ENCODE results near the gene GLIS1.

The GLIS1 gene

DNA sequence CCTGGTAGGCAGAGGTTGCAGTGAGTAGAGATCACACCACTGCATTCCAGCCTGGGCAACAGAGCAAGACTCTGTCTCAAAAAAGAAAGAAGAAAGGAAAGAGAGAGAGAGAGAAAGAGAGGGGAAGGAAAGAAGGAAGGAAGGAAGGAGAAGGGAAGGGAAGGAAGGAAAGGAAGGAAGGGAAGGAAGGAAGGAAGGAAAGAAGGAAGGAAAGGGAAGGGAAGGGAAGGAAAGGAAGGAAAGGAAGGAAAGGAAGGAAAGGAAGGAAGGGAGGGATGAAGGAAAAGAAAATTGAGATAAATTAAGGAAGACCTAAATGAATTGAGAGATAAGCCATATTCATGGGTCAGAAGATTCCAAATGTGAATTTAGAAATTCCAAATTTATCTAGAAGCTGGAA lies 92.2 kb downstream of the GLIS1 start:
- H3K4me3 ChIP-seq (ENCODE audit: severe bottlenecking): no peak overlapping the region
- H3K27ac ChIP-seq (ENCODE audit: poor library complexity, severe bottlenecking): no peak overlapping the region
- no peaks in the 10 kb centered on the region for H3K4me1 ChIP-seq (ENCODE audit: insufficient read depth, poor library complexity, severe bottlenecking)
- H3K36me3 ChIP-seq (ENCODE audit: low read depth): no peaks in the 10 kb centered on the region
- H3K9me3 ChIP-seq (ENCODE audit: severe bottlenecking): no peaks in the 10 kb centered on the region
- peaks cover 2% of the 10 kb centered on the region for H3K27me3 ChIP-seq (ENCODE audit: insufficient read depth, poor library complexity, severe bottlenecking)
- no peak for ATAC-seq (ENCODE audit: low read depth)
- no peak for DNase-seq (ENCODE audit: low spot score)
- TF ChIP-seq, protein P1, sequence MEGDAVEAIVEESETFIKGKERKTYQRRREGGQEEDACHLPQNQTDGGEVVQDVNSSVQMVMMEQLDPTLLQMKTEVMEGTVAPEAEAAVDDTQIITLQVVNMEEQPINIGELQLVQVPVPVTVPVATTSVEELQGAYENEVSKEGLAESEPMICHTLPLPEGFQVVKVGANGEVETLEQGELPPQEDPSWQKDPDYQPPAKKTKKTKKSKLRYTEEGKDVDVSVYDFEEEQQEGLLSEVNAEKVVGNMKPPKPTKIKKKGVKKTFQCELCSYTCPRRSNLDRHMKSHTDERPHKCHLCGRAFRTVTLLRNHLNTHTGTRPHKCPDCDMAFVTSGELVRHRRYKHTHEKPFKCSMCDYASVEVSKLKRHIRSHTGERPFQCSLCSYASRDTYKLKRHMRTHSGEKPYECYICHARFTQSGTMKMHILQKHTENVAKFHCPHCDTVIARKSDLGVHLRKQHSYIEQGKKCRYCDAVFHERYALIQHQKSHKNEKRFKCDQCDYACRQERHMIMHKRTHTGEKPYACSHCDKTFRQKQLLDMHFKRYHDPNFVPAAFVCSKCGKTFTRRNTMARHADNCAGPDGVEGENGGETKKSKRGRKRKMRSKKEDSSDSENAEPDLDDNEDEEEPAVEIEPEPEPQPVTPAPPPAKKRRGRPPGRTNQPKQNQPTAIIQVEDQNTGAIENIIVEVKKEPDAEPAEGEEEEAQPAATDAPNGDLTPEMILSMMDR (IDR thresholded peaks at IDR 0.05; ENCODE audit: poor library complexity, severe bottlenecking): no peak

DNA sequence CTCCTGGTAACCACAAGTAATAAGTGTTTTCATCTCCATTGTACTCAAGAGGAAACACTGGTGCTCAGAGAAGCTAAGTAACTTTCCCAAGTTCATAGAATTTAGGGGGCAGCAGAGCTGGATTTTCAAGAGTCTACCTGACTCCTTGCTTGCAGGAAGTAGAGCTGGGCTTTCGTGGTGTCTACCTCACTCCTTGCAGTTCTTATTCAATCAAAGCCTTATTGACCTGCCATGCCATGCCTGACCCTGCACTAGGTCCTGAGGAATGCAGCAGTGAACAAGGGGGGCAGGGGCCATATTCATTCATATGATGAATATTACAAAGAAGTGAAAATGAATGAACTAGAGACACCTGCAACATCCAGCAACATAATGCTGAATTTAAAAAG lies 93.3 kb downstream of the GLIS1 start:
- H3K36me3 ChIP-seq (ENCODE audit: low read depth): no peaks in the 10 kb centered on the region
- no peak overlapping the region for H3K27ac ChIP-seq (ENCODE audit: poor library complexity, severe bottlenecking)
- H3K9me3 ChIP-seq (ENCODE audit: severe bottlenecking): no peaks in the 10 kb centered on the region
- peaks cover 2% of the 10 kb centered on the region for H3K27me3 ChIP-seq (ENCODE audit: insufficient read depth, poor library complexity, severe bottlenecking)
- TF ChIP-seq, protein P1 (IDR thresholded peaks at IDR 0.05; ENCODE audit: poor library complexity, severe bottlenecking): no peak
- DNase-seq (ENCODE audit: low spot score): no peak
- H3K4me1 ChIP-seq (ENCODE audit: insufficient read depth, poor library complexity, severe bottlenecking): no peaks in the 10 kb centered on the region
- no peak for ATAC-seq (ENCODE audit: low read depth)
- H3K4me3 ChIP-seq (ENCODE audit: severe bottlenecking): no peak overlapping the region

DNA sequence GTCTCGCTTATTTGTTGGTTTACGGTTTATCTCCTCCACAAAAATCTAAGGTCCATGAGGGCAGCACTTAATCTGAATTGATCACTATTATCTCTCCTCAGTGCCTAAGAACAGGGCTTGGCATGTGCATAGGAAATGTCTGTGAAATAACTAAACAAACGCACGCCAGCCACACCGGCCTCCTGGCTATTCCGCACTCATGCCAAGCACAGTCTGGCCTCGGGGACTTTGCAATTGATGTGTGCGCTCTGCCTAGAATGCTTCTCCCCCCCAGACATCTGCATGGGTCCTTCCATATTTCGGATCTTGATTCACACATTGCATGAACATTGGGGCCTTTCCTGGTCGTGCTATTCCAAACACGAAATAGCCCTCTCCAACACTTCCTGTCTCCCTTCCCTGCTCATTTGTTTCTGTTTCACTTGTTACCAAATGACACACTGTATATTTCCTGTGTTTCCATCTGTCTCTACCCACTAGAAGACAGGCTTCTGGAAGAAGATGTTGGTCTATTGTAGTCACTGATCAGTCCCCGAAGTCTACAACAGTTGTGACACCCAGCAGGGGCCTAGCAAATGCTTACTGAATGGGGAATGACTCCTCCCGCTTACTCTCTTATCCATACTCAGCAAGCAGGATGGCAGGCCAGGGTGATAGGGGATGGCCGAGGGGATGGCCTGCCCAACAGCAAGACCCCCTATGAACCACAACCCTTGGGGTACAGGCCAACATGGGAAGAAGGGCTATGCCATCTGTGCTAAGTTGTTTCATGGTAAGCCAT lies 93.9 kb downstream of the GLIS1 start:
- Histone ChIP-seq H3K27ac (ENCODE audit: poor library complexity, severe bottlenecking) (no peak overlapping the region), H3K36me3 (ENCODE audit: low read depth) (no peaks in the 10 kb centered on the region), H3K4me1 (ENCODE audit: insufficient read depth, poor library complexity, severe bottlenecking) (no peaks in the 10 kb centered on the region), H3K9me3 (ENCODE audit: severe bottlenecking) (no peaks in the 10 kb centered on the region), H3K27me3 (ENCODE audit: insufficient read depth, poor library complexity, severe bottlenecking) (peaks cover 2% of the 10 kb centered on the region), H3K4me3 (ENCODE audit: severe bottlenecking) (no peak overlapping the region)
- ATAC-seq (ENCODE audit: low read depth) (no peak), DNase-seq (ENCODE audit: low spot score) (peak; percentile 34)
- TF ChIP-seq, protein P1 (IDR thresholded peaks at IDR 0.05; ENCODE audit: poor library complexity, severe bottlenecking): no peak

DNA sequence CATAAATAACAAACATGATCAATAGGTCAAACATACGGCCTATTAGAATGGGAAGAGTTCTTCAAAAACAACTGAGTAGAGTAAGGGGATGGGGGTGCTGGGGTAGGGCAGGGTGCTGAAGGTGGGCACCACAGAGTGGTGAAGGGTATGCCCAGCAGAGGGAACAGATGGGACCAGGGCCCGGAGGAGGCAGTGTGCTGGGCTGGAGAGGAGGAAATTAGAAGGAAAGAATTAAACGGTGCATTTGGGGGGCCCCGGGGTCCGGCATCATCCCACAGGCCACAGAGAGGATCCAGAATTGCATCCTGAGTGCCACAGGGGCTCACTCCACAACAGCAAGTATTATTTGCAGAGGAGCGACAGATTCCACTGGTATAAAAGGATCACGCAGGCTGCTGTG lies 94.5 kb downstream of the GLIS1 start:
- ATAC-seq (ENCODE audit: low read depth) (no peak), DNase-seq (ENCODE audit: low spot score) (peak; percentile 10)
- Histone ChIP-seq H3K27me3 (ENCODE audit: insufficient read depth, poor library complexity, severe bottlenecking) (peaks cover 2% of the 10 kb centered on the region), H3K27ac (ENCODE audit: poor library complexity, severe bottlenecking) (no peak overlapping the region), H3K4me3 (ENCODE audit: severe bottlenecking) (no peak overlapping the region), H3K36me3 (ENCODE audit: low read depth) (no peaks in the 10 kb centered on the region), H3K9me3 (ENCODE audit: severe bottlenecking) (no peaks in the 10 kb centered on the region), H3K4me1 (ENCODE audit: insufficient read depth, poor library complexity, severe bottlenecking) (peaks cover 2% of the 10 kb centered on the region)
- TF ChIP-seq, protein P1 (IDR thresholded peaks at IDR 0.05; ENCODE audit: poor library complexity, severe bottlenecking): no peak

DNA sequence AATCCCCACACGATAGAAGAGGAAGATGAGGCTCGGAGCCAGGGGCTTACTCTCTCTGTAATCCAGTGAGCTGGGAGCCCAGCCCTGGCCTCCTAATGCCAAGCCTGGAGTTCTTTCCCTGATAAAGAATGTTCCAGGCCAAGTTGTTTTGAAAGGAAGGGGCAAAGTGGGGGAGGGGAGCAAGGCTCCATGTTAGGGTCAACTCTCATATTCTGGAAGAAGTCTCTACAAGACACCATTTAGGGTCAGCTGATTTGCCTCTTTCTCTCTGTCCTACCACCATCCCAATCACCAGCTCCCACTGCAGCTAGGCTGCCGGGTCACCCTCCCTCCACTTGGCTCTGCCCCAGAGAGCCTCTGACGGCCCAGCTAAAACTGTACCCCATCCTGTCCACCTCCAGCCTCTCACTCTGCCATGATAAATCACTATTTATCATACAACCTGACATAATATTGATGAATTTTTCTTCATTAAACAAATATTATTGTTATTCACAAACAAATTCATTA lies 95.0 kb downstream of the GLIS1 start:
- no peak overlapping the region for H3K4me3 ChIP-seq (ENCODE audit: severe bottlenecking)
- no peaks in the 10 kb centered on the region for H3K36me3 ChIP-seq (ENCODE audit: low read depth)
- ATAC-seq (ENCODE audit: low read depth) (no peak), DNase-seq (ENCODE audit: low spot score) (peak; percentile 3)
- peaks cover 2% of the 10 kb centered on the region for H3K27me3 ChIP-seq (ENCODE audit: insufficient read depth, poor library complexity, severe bottlenecking)
- H3K4me1 ChIP-seq (ENCODE audit: insufficient read depth, poor library complexity, severe bottlenecking): peaks cover 2% of the 10 kb centered on the region
- TF ChIP-seq, protein P1 (IDR thresholded peaks at IDR 0.05; ENCODE audit: poor library complexity, severe bottlenecking): no peak
- no peaks in the 10 kb centered on the region for H3K9me3 ChIP-seq (ENCODE audit: severe bottlenecking)
- no peak overlapping the region for H3K27ac ChIP-seq (ENCODE audit: poor library complexity, severe bottlenecking)

All from RWPE2 (cell line).